SK-N-MC (cell line): ENCODE results near the gene KRT25.

ENCODE experiments used
- FOXP2 ChIP-seq: optimal IDR thresholded peaks from 2 replicates; pipeline ENCODE3; 2011; ENCODE audit warnings: mild to moderate bottlenecking, moderate library complexity; ENCODE audit not compliant: insufficient read depth; ENCODE audit errors: extremely low read length, control extremely low read depth
- POLR2AphosphoS5 ChIP-seq: IDR thresholded peaks from 2 replicates; pipeline ENCODE4 v1.6.1; 2012; ENCODE audit warnings: mild to moderate bottlenecking, low read depth, low read length, borderline replicate concordance

DNA sequence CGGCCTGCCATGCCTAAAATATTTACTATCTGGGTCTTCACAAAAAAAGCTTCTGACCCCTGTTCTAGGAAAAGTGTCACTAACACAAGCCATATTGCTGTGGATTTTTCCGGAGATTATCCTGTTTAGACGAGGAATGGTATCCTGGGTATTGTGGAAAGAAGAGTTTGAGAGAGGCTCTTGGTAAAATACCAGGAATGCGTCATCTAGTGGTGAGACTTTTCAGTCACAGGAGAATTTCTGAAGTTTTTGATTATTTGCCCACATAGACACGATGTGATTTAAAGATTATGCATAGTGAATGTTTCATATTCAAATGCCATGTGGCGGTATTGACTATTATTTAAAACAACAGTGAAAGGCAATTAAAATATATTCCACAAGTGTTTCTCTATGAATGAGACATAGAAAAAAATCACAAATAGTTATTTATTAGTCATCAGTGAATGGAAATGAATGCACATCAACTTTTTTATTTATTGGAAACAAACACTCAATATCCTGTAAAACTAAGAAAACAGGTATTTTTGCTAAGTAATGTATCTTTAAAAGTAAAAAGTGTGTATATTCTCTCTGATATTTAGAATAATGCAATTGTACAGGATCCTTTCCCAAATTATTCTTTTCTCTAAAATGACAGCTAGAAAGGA is 36.8 kb upstream of the KRT25 start:
- TF ChIP-seq FOXP2 (no peak), POLR2AphosphoS5 (no peak)
